ENCODE measurements around the gene XXYLT1. TPM values are rescaled to one million over a fixed set of nuclear protein-coding genes. Genes with fewer than 3 reads are reported as not detected.

XXYLT1 gene
- total RNA-seq, 1 donor from 2014 or later, result 16.4 TPM

DNA sequence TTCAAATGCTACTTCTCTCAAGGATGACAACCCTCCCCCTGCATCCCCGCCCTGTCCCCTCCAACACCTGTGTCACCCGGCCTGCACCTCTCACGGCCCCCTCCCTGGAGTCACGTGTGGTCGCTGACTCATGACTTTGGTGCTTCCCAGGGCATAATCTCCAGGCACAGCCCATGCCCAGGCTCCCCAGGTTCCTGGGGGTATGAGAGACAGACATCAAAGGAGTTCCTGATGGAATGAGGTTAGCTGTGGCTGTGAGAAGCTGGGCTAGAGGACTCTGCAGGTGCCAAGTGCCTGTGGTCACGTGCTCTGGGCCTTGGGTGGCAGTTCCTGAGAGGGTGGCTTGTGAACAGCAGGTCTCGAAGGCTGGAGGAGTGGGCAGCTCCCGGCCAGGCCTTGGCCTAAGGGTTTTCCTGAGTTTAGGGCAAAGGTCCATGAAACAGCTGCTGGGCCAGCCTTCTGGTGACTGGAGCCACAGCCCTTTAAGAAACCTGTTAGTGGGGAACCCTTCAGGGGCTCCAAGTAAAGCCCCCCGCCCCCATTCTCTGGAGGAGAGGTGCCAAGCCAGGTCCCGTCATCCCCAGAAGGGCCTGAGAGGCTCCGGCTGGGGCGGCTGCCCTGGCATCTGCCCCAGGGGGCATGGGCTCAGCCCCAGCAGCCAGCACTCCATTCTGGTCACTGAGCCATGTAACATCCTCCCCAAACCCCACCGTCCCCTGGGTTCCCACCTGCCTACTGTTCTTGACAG is 230.0 kb downstream of the XXYLT1 start:
- H3K9me3 Mint-ChIP-seq, result peaks cover 2% of the 10 kb centered on the region
- no peak overlapping the region for H3K4me3 Mint-ChIP-seq
- TF ChIP-seq, protein P1, sequence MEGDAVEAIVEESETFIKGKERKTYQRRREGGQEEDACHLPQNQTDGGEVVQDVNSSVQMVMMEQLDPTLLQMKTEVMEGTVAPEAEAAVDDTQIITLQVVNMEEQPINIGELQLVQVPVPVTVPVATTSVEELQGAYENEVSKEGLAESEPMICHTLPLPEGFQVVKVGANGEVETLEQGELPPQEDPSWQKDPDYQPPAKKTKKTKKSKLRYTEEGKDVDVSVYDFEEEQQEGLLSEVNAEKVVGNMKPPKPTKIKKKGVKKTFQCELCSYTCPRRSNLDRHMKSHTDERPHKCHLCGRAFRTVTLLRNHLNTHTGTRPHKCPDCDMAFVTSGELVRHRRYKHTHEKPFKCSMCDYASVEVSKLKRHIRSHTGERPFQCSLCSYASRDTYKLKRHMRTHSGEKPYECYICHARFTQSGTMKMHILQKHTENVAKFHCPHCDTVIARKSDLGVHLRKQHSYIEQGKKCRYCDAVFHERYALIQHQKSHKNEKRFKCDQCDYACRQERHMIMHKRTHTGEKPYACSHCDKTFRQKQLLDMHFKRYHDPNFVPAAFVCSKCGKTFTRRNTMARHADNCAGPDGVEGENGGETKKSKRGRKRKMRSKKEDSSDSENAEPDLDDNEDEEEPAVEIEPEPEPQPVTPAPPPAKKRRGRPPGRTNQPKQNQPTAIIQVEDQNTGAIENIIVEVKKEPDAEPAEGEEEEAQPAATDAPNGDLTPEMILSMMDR (IDR thresholded peaks at IDR 0.05), result no peak
- TF ChIP-seq EZH2phosphoT487 (IDR thresholded peaks at IDR 0.05) (no peak), EZH2 (IDR thresholded peaks at IDR 0.05) (no peak)
- no peak overlapping the region for H3K4me3 ChIP-seq
- H3K27me3 Mint-ChIP-seq (ENCODE audit: insufficient read depth, low read depth), result peaks cover 6% of the 10 kb centered on the region
- H3K9ac ChIP-seq, result no peak overlapping the region
- H3K27me3 ChIP-seq, result no peaks in the 10 kb centered on the region
- H3K36me3 ChIP-seq, result no peaks in the 10 kb centered on the region
- DNase-seq (ENCODE audit: low spot score), result no peak
- H3K79me2 ChIP-seq (ENCODE audit: low read depth), result no peaks in the 10 kb centered on the region
- H2AFZ ChIP-seq (replicated peaks), result no peak overlapping the region
- H3K36me3 Mint-ChIP-seq, result no peaks in the 10 kb centered on the region
- H4K20me1 ChIP-seq (ENCODE audit: low read depth), result no peaks in the 10 kb centered on the region
- H3K4me2 ChIP-seq, result no peak overlapping the region
- no peak overlapping the region for H3K27ac Mint-ChIP-seq
- peaks cover 21% of the 10 kb centered on the region for H3K4me1 ChIP-seq
- H3K9me3 ChIP-seq (ENCODE audit: low read depth), result no peaks in the 10 kb centered on the region
- H3K27ac ChIP-seq, result no peak overlapping the region
- H3K4me1 Mint-ChIP-seq, result peaks cover 38% of the 10 kb centered on the region
- H3F3A ChIP-seq (ENCODE audit: low read depth), result no peaks in the 10 kb centered on the region

DNA sequence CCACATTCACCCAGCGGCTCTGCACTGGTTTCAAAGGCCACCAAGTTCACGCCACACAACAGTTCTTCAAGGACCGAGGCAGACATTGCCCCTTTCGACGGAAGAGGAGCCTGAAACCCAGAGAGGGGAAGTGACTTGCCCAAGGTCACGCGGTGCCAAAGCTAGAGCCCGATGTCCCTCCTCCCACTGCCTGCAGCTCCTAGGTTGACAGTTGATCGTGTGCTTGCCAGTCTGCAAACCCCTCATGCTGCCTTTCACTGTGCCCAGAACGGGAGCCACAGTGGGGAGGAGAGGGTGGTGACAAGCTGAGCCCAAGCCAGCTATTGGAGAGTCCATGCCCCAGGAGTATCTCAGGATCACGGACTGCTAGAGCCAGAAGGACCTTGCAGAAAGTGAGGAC is 230.9 kb downstream of the XXYLT1 start:
- Histone ChIP-seq H3K36me3 (no peaks in the 10 kb centered on the region), H3K4me1 (peaks cover 21% of the 10 kb centered on the region), H2AFZ (replicated peaks) (no peak overlapping the region), H3F3A (ENCODE audit: low read depth) (no peaks in the 10 kb centered on the region), H3K27me3 (no peaks in the 10 kb centered on the region), H3K27ac (no peak overlapping the region), H3K79me2 (ENCODE audit: low read depth) (no peaks in the 10 kb centered on the region), H3K9me3 (ENCODE audit: low read depth) (no peaks in the 10 kb centered on the region), H3K4me2 (no peak overlapping the region), H3K4me3 (no peak overlapping the region), H3K9ac (no peak overlapping the region), H4K20me1 (ENCODE audit: low read depth) (no peaks in the 10 kb centered on the region)
- Mint-ChIP-seq H3K9me3 (peaks cover 2% of the 10 kb centered on the region), H3K4me1 (peaks cover 34% of the 10 kb centered on the region), H3K27ac (peak overlapping the region; percentile 82), H3K4me3 (no peak overlapping the region), H3K36me3 (no peaks in the 10 kb centered on the region), H3K27me3 (ENCODE audit: insufficient read depth, low read depth) (peaks cover 6% of the 10 kb centered on the region)
- no peak for DNase-seq (ENCODE audit: low spot score)
- TF ChIP-seq EZH2phosphoT487 (IDR thresholded peaks at IDR 0.05) (no peak), EZH2 (IDR thresholded peaks at IDR 0.05) (no peak)
- TF ChIP-seq, protein P1 (IDR thresholded peaks at IDR 0.05), result no peak

DNA sequence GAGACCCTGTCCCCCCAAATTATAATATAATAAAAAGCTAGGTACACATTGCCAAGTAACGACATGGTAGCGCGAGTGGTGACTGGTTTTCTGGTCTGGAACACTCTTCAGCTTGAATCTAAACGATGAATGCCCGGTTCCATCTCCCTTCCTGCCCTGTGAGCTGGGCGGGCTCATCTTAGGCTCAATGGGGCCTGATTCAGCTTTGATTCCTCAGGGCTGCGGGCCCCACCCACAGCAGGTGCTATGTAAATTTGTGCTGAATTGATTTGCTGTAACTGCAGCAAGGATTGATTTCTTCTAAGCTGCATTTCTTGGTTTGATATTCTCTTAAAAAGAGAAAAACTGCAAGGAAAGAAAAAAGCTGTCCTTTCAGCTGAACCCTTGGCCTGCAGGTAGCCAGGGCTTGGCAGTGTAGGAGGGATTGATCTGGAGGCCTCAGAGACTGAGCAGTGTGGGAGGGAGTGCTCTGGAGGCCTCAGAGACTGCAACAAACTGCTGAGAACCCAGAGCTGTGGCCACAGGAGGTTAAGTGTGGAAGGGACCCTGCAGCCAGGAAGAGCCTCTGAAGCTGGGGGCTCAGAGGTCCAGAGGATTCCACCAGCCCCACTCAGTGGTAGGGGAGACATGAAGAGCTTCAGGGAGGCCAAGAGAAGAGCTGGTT is 231.6 kb downstream of the XXYLT1 start:
- TF ChIP-seq EZH2phosphoT487 (IDR thresholded peaks at IDR 0.05), result no peak
- TF ChIP-seq EZH2 (IDR thresholded peaks at IDR 0.05), result no peak
- TF ChIP-seq, protein P1 (IDR thresholded peaks at IDR 0.05), result no peak
- Histone ChIP-seq H3K4me1 (peaks cover 21% of the 10 kb centered on the region), H3K9ac (no peak overlapping the region), H3K27ac (no peak overlapping the region), H3K4me3 (no peak overlapping the region), H2AFZ (replicated peaks) (no peak overlapping the region), H3K36me3 (no peaks in the 10 kb centered on the region), H3K4me2 (no peak overlapping the region), H3K9me3 (ENCODE audit: low read depth) (no peaks in the 10 kb centered on the region), H3K27me3 (no peaks in the 10 kb centered on the region), H3K79me2 (ENCODE audit: low read depth) (no peaks in the 10 kb centered on the region), H4K20me1 (ENCODE audit: low read depth) (no peaks in the 10 kb centered on the region), H3F3A (ENCODE audit: low read depth) (no peaks in the 10 kb centered on the region)
- DNase-seq (ENCODE audit: low spot score), result no peak
- Mint-ChIP-seq H3K4me1 (peaks cover 34% of the 10 kb centered on the region), H3K4me3 (peak overlapping the region; percentile 42), H3K9me3 (peaks cover 2% of the 10 kb centered on the region), H3K36me3 (no peaks in the 10 kb centered on the region), H3K27ac (peak overlapping the region; percentile 72), H3K27me3 (ENCODE audit: insufficient read depth, low read depth) (peaks cover 6% of the 10 kb centered on the region)
